Measurements from ENCODE around the gene EDA.
"Not testable (repeated sequence)": the region's sequence is repeated elsewhere in the genome, so short reads cannot be mapped to it uniquely, and the experiment has no call there.

Gene EDA

DNA sequence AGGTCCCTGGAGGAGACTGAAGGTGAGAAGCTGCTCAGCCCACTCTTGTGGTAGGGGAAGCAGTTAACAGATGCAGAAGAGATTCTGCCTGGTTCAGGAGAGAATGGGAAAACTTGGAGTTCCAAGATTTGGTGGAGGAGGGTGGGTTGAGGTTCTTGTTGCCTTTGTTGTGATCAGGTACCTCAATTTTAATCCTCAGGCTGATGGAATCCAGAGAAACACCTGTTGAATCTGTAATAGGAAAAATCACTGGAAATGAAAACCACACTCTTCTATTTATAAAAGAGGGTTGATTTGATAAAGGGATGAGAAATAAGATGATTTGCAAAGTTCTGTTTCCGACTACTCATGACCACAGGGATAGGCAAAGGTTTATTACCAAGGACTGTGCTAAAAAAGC, 132.1 kb downstream of the EDA start:
- no peak for DNase-seq

DNA sequence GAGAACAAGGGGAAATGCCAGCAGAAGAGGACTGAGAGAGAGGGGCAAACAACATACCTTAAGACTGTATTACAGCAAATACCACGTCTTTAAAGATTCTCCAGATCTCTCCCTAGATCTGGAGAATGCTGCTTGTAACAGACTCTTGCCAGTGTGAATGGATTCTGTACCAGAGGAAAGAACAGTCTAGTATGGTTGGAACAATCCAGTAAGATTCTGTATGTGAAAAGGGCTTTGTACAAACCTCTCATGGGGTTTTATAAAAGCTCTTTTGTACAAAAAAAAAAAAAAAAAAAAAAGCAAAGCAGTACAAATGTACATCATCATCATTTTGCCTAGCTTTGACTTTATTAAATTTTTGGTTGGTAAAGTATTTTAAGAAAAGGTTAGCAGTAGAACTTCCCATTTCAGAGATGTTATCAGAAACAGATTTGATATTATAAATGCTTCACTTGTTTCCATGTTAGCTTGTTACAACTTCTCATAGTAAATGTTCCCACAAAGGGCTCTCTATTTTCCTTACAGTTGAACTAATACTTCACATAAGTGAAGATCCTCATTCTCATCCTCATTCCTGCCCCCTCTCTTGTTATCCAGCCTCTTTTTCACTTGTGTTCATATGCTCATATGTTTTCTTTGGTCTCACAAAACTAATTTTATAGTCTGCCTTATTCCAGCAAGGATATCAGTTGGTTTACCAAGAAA, 144.2 kb downstream of the EDA start:
- DNase-seq = no peak

DNA sequence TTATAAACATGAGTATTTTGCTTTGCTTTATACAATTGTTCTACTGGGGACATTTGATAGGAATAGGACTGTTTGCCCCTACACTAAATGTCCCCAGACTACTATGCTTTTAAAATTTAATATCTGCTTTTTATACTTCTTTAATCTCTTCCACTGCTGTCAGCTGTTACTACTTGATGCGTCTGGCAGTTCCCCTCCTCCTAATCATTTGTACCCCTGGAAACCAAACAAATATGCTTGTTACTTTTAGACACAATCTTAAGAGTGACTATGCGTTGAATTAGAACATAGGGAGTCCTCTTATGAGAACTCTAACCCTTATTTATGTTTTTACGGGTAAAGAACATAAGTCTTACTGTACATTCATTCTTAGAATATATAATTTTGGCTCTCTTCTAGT, 145.7 kb downstream of the EDA start:
- no peak for DNase-seq

DNA sequence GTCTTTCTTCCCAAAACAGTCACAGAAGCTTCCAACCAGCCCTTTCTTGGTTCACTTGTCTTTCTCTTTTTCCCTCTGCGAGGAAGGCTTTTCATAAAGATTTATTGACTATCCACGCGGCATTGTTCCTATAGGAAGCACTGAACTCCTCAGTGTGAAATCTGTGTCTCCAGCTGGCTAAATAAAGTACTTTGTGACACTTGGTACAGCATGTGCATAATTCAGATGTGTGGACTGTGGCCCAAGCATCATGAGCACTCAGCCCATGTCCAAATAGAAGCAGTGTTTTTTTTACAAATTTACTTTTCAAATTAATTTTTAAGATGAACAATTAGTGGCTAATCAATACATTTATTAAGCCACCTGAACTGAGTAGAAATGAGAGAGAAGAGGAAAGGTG, 146.4 kb downstream of the EDA start:
- DNase-seq = no peak

DNA sequence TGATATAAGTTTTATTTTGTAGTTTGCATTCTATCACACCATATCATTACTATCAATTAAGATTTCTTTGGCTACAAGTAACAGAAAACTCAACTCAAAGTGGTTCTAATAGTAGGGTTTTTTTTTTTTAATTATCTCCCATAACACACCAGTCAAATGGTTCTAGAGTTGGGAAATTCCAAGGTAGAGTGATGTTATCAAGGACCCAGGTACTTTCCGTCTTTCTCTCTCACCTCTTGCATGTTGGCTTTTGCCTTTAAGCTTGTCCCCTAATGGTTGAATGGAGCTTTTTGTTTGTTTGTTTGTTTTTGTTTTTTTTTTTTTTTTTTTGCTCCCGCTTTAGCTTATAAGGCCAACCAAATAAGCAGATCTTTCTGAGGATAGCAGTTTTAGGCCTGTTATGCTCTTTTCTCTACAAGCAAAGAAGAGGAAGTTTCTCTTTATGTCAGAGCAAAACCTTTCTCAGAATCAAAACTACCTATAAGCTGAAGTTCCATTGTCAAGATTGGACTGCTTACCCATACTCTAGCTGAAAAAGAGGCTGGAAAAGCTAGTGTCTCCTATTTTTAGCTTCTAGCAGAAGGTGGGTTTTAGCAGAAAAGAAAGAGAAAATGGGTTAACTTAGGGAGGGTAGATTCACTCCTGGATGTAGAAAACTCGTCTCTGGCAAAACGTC, 177.5 kb downstream of the EDA start:
- no peak for DNase-seq

DNA sequence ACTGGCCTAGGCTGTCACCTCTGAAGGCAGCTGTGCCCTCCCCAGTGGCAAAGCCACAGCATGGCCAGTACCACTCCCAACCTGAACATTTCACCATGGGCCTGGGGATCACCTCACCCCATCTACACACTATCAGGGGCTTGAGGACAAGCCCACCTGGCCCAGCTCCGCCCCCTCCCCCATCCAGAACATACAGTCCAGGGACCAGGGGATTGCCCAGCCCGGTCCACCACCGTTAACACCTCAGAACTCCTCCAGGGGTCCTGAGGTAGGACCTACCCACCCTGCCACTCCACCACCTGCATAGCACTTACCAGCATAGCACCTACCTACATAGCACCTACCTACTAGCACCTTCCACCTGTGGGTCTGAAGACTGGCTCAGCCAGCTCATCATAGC, 179.8 kb downstream of the EDA start:
- no peak for DNase-seq

DNA sequence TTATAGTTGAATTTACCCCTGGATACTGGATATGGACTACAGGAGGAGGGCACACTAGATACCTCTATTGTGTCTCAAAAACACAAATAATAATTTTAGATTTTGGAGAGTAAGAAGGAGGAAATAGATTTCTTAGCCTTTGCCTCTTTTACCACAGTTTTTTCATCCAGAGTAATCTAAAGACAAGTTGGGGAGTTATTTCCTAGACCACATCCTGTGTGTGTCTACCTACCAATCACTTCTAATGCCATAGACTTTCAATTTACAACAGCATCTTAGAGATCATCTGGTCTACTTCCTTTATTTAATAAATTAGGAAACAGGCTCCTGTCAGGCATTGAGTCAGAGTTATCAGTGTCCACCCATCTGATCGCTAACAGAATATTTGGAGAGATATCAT, 191.5 kb downstream of the EDA start:
- DNase-seq = no peak

DNA sequence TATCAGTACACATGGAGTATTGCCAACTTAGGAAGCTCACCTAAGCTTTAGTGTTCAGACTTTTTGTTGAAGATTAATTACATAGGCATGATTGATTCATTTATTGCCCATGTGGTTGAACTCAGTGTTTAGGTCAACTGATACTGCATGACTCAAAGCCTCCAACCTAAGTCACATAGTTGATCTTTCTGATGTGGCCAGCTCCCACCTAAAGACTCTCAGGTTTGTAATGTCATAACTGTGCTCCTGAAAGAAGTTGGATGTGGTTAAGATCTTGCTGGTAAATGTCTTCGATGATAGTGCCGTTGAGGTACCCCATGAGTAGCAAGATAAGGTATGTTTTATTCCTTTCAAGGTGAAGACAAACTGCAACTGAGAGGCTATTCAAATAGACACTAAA, 192.5 kb downstream of the EDA start:
- DNase-seq = no peak

DNA sequence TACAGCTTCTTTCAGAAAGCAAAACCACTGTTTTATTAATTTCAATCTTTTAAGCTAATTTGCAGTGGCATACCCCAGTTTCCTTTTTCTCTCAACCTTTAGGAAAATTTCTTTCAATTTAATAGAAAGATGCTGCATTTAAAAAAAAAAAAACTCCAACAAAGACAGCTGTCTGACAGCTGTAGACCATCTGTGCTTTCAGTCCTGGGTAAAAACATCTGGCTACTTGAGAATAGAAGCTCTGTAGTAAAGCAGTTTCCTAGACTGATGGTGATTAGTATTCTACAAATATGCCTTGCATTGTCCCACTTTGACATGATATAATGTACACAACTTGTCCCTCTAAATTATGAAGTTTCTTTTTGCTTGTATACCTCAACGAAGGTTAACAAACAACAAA, 197.8 kb downstream of the EDA start:
- DNase-seq = no peak

DNA sequence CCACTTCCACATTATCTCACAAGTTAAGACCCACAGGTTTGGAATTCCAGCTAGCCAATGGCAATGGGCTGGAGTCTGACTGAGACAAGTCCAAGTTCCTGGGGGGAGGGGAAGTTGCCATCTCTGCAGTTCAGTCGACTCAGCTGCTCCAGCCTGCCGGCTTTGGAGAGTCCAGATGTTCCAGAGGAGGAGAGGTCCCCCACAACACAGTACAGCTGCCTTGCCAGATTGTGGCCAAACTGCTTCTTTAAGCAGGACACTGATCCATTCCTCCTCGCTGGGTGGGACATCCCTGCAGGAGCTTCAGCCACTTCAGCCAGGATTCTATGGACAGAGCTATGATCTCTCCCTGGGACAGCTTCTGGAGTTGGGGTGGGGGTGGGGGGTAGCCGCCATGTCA, 199.2 kb downstream of the EDA start:
- no peak for DNase-seq

DNA sequence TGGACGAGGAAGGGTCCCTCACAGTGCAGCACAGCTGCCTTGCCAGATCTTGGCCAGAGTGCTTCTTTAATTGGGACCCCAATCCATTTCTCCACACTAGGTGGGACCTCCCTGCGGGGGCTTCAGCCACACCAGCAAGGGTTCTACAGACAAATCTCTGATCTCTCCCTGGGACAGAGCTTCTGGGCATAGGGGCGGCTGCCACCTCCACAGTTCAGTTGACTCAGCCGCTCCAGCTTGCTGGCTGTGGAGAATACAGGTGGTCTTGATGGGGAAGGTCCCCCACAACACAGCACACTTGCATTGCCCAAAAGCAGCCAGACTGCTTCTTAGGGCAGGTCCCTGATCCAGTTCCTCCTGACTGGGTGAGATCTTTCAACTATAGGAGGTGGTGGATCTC, 199.6 kb downstream of the EDA start:
- no peak for DNase-seq

DNA sequence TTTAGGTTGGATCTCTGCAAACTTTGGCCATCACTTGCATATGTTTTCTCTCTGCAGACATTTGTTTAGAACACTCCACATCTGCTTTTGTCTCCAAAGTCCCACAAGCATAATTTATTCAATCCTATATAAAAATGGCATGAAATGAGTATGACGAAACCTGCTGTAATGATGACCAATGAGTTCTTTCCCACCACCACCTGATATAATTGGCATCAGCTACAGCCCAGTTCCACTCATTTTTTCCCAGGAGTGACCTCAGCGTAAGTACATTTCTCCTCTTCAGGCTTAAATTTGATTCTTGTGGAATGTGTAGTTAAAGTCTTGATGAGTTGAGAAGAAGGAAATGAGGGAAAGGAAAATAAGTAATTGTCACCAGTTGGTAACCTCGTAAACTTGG, 228.7 kb downstream of the EDA start:
- no peak for DNase-seq

DNA sequence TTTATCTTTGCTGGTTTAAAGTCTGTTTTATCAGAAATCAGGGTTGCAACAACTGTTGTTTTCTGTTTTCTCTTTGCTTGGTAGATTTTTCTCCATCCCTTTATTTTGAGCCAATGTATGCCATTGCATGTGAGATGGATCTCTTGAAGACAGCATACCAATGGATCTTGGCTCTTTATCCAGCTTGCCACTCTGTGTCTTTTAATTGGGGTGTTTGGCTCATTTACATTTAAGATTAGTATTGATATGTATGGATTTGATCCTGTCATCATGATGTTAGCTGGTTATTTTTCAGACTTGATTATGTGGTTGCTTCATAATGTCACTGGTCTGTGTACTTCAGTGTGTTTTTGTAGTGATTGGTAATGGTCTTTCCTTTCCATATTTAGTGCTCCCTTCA, 244.1 kb downstream of the EDA start:
- DNase-seq = not testable (repeated sequence)

DNA sequence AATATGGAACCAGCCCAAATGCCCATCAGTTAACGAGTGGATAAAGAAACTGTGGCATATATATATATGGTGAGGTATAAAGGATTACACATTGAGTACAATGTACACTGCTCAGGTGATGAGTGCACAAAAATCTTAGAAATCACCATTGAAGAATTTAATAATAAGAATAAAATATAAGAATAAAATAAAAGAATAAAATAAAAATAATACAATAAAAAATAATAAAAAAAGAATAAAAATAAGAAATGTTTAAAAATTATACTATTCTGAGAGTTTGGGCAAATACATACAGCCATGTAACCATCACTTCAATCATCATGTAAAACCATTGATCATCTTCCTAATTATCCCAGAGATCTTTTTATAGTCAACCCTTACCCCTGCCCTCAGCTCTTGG, 260.3 kb downstream of the EDA start:
- no peak for DNase-seq

DNA sequence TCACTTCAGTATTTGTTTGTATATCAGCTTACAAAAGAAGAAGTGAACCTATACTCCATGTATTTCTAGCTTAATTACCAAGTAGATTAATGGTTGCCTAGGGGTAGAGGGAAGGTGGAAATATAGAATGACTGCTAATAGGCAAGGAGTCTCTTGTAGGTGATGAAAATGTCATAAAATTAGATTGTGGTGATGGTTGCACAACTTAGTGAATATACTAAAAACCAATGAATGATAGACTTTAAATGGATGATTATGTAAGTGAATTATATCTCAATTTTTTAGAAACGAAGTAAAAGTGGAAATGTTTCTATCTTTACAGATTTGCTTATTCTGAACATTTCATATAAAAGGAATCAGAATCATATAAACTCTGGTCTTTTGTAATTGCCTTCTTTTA, 268.3 kb downstream of the EDA start:
- no peak for DNase-seq

DNA sequence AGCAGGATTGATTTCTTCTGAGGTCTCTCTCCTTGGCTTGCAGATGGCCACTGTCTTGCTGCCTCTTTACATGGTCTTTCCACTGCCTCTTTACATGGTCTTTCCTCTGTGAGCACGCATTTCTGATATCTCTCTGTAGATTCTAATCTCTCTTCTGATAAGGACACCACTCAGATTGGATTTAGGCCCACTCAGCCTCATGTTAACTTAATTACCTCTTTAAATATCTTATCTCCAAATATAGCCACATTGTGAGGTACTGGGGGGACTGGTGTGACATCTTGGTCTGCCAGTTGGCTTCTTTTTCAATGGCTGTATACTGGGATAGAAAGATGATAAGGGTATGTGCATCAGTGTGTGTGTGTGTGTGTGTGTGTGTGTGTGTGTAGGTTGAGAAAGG, 280.1 kb downstream of the EDA start:
- DNase-seq = no peak

DNA sequence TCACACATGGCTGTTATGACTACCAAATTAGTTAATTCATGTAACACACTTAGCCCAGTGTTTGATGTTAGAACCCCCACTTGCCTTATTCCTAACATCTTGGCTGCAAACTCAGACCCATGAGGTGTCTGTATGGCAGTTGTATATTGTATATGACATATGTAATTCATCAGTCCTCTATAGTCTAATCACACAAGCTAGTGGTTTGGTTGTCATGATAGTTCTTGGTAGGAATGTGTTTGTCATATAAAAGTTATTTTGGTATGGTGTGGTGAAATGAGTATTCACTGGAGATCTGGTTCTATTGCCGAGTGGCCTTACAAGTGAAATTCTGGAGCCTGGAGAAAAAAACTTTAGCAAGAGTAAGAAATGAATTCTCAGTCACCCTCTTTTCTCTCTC, 284.6 kb downstream of the EDA start:
- no peak for DNase-seq

DNA sequence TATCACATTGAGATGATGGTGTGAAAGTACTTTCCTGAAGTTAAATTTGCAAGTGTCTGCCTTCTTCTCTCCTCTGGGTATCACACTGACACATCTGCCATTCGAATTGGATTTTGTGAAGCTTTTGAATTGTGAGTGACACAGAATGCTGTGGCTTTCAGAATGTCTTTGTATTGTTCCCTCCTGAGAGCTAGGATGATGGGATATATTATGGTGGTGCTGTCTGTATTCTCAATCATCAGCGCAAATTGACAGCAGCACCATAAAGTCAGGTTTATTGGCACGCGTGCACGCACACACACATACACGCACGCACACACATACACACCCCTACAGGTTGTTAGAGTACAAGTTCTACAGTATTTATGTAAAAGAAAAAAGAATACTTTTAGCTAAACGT, 290.5 kb downstream of the EDA start:
- DNase-seq = no peak

DNA sequence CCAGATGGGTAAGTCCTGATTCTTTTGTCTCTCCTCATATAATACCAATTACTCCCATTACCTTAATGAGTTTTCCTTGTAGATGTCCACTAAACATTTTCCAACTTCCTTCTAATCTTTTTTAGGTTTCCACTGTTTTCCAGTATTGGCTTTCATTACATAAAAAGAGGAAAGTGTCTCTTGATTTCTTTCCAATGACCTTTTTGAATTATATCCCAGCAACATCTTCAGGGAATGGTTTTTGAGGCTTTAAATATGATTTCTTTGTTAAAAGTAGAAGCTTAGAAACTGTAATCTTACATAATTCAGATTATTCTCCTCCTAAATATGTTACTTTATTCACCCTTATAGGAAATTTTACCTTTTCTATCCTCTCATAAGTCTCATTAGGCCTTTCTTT, 298.9 kb downstream of the EDA start:
- no peak for DNase-seq

DNA sequence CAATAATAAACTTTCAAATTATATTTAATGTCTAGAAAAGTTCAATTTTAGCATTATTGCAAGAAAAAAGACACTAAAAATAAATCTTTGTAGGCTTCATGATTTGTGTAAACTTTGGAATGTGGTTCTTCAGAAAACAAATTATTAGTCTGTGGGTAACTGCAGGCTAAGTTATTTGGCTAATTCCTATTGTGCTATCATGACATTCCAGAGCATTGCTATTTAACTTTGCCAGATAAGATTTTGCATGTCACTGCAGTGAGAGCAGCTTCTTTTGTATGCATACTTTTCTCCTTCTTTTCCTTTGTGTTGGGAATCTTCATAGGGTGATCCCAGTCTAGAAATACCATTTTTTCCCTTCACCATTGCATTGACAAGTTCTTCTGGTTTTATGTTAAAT, 303.8 kb downstream of the EDA start:
- no peak for DNase-seq

DNA sequence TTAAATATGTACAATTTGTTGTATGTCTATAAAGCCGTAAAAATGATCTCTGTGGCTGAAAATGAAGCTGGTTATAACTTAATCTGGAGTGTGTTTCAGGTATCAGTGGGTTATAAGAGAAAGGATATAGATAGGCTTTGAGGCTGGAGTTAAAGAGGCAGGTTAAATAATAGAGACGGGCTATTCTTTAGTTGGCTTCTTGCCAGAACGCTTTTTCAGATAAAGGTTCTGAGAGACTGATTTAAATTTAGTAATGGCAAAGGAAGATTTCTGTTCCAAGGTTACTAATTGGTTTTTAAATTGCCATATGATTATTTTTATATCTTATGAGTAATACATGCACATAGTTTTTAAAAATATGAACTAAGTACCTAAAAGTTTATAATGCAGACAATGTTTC, 316.4 kb downstream of the EDA start:
- no peak for DNase-seq

DNA sequence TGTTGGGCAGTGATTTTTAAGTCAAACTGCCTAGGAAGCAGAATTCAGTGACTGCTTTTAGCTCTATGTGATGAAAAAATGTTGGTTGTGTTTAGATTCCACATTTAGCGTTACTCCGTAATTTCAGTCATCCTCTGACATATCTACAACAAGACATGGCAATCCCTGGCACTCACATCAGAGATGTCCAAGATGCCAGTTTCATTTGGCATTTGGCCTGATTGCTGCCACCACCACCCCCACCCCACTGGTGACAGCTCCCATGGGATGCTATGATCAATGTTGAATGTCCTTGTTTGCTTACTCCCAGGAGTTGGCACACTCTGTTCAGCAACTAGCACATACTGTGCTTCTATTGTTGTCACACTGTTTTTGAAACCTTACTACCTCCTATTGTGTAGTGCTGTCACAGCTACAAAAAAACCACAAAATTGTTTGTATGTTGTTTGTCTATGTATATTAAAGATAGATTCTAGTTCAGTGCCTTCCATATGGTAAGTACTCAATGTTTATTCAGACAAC, 332.4 kb downstream of the EDA start:
- DNase-seq = no peak

DNA sequence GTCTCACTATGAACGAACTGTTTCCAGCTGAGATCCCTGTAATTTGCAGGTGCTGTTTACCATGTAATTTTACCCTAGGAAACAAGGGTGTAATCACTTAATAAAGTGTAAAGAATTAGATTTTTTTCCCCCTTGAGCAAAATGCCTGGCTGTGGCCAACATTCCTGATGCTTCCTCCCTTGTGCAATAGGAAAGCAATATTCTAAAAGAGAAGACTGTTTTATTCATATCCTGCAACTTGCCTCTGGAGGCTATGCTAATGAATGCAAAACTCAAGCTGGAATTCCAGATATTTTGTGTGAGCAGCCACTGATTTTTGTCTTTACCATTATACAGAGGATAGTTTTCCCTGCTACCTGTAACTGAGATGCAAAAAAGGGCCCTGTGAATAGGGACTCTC, 335.8 kb downstream of the EDA start:
- no peak for DNase-seq

DNA sequence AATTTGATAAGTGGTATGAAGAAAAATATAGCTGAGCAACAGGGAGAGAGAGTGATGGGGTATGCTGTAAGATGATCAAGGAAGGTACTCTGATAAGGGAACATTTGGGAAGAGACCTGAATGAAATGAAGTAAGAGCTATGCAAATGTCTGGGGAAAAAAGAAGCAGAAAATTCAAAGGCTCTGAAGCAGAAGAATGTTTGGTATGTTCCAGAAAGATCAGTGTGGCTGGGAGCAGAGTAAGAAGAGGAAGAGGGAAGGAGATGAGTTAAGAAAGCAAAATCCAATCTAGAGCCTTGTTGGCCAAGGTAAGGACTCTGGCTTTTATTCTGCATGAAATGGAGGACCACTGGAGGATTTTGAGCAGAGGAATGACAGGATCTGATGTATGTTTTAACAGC, 343.8 kb downstream of the EDA start:
- no peak for DNase-seq

Data from inflammatory macrophage treated with lipopolysaccharide for 4 hours (primary cell).